ENCODE results near the gene MON2.
A peak's percentile ranks its signal among the peaks of the same experiment; 100 is the strongest.

DNA sequence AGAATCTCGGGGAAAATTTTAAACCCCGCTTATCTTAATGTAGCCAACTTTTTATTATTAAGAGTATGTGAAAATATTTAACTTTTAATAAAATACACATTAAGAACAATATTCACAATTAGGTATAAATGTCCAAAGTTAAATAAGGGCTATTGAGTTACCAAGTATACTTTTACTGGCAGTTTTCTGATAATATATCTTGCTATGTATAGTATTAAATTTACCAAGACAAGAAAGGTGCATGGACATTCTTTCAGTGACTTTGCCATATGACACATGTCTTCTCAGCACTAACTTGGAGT is 115.4 kb downstream of the MON2 start:
- TF ChIP-seq CTCF (IDR thresholded peaks at IDR 0.05) = peak; percentile 48
- no peak for TF ChIP-seq ZFX (IDR thresholded peaks at IDR 0.05; ENCODE audit: borderline replicate concordance)
